Lower leg skin (tissue), 3 donors: ENCODE results near the gene ZBTB26.

ENCODE experiments used
- CTCF ChIP-seq, 3 donors: fragments of 450-650 bp; IDR thresholded peaks; one replicate each; pipeline ENCODE4 v1.5.1; 2016; ENCODE audit warnings: antibody characterized with exemption in 3 of 3, mild to moderate bottlenecking in 3 of 3, moderate library complexity in 2 of 3
- POLR2A ChIP-seq, 2 donors: fragments of 450-650 bp; IDR thresholded peaks; one replicate each; pipeline ENCODE4 v1.6.1; 2016 to 2017; ENCODE audit warnings: antibody characterized with exemption in 2 of 2, mild to moderate bottlenecking in 1 of 2, moderate library complexity in 1 of 2

DNA sequence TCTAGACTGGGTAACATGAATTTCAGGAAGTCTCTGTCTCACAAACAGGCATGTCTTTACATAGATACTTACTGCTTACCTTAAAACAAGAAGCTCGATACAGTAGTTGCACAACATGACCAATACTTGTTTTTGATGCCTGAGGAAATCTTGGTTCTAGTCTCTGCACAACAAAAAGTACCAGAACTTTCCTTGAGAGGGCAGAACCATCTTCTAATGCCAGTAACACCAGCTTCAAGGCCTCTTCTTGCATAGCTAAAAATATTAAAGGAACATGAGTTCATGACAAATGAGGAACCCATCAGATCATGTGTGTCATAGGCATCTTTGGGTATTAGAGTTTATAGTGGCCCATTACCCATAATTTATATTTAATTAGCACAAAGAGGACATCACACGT is 48.2 kb downstream of the ZBTB26 start:
- no peak for TF ChIP-seq CTCF (IDR thresholded peaks at IDR 0.05)
- TF ChIP-seq POLR2A (IDR thresholded peaks at IDR 0.05) = no peak
